Caco-2 (cell line): ENCODE data around the gene WWOX. TPM values are rescaled to one million over a fixed set of nuclear protein-coding genes. Genes with fewer than 3 reads are reported as not detected.

Source experiments
- BruUV-seq: library from RNA; stranded (reverse); fragments of 400-500 nt; replicated peaks from 2 replicates; lab custom pipeline; 2021; lab: Mats Ljungman, UMichigan
- CTCF ChIA-PET: fragments of 300-600 bp; sonication (Branson Sonifier 250); formaldehyde crosslinking; loops from one replicate; lab custom pipeline; 2022; ENCODE audit warnings: antibody characterized with exemption; lab: Charles Lee
- POLR2A ChIA-PET: fragments of 300-600 bp; sonication (Branson Sonifier 250); formaldehyde crosslinking; loops from one replicate; lab custom pipeline; 2022; ENCODE audit warnings: antibody characterized with exemption; lab: Charles Lee
- DNase-seq, 2 experiments: peaks; one replicate each; pipeline versions ENCODE4 v3.0.0 to v3.0.0-alpha.2; 2020 to 2022
- H3K27me3 ChIP-seq: replicated peaks from 2 replicates; pipeline ENCODE4 v1.6.0; 2011; ENCODE audit warnings: low read length; ENCODE audit not compliant: control insufficient read depth, insufficient read depth
- H3K36me3 ChIP-seq: 2 replicates; pipeline ENCODE4 v1.5.1; 2011; ENCODE audit warnings: low read length; ENCODE audit not compliant: control insufficient read depth, insufficient read depth
- H3K4me1 ChIP-seq: fragments of 250-450 bp; sonication (Bioruptor Pico); 2 replicates; pipeline ENCODE4 v1.5.1; 2020; ENCODE audit warnings: mild to moderate bottlenecking
- H3K4me3 ChIP-seq: 2 replicates; pipeline ENCODE4 v1.5.1; 2011; ENCODE audit warnings: low read depth, mild to moderate bottlenecking, control low read depth, low read length
- H3K9me3 ChIP-seq: fragments of 250-450 bp; sonication (Bioruptor Pico); 2 replicates; pipeline ENCODE4 v1.5.1; 2020; ENCODE audit warnings: mild to moderate bottlenecking, moderate library complexity
- H3K27ac Mint-ChIP-seq: one replicate; pipeline ENCODE4 v1.8.0; 2022; ENCODE audit warnings: mixed read lengths; ENCODE audit not compliant: unreplicated experiment
- H3K27me3 Mint-ChIP-seq: one replicate; pipeline ENCODE4 v1.8.0; 2022; ENCODE audit warnings: mixed read lengths; ENCODE audit not compliant: insufficient read depth, unreplicated experiment
- H3K36me3 Mint-ChIP-seq: one replicate; pipeline ENCODE4 v1.8.0; 2022; ENCODE audit warnings: mild to moderate bottlenecking, mixed read lengths; ENCODE audit not compliant: insufficient read depth, unreplicated experiment
- H3K4me1 Mint-ChIP-seq: one replicate; pipeline ENCODE4 v1.8.0; 2022; ENCODE audit warnings: low read depth, mixed read lengths; ENCODE audit not compliant: unreplicated experiment
- H3K4me3 Mint-ChIP-seq: one replicate; pipeline ENCODE4 v1.8.0; 2022; ENCODE audit warnings: mild to moderate bottlenecking, moderate library complexity, mixed read lengths; ENCODE audit not compliant: unreplicated experiment
- H3K9me3 Mint-ChIP-seq: one replicate; pipeline ENCODE4 v1.8.0; 2022; ENCODE audit warnings: mixed read lengths; ENCODE audit not compliant: unreplicated experiment
- CTCF ChIP-seq, 2 experiments: fragments of 200-600 bp in 1 of 2; IDR thresholded peaks; 1 replicate in 1 of 2; 2 replicates in 1 of 2; pipeline versions ENCODE4 v1.5.1 to v1.8.0; 2011 to 2022; ENCODE audit warnings: antibody characterized with exemption in 1 of 2, control low read depth in 1 of 2, inconsistent platforms in 1 of 2, low read depth in 1 of 2, low read length in 1 of 2, mild to moderate bottlenecking in 1 of 2, moderate library complexity in 1 of 2; ENCODE audit not compliant: insufficient read depth in 1 of 2, severe bottlenecking in 1 of 2, unreplicated experiment in 1 of 2
- intact Hi-C: fragments of 100-400 bp; cut with micrococcal nuclease; formaldehyde crosslinking; loops from one replicate; pipeline ENCODE4 v1.10.0; 2022; ENCODE audit not compliant: unreplicated experiment
- total RNA-seq: library from RNA; stranded (reverse); gene quantifications from 2 replicates; pipeline ENCODE4 v1.2.3, GENCODE V29; 2022

The WWOX gene
- total RNA-seq, 1 experiment from 2014 or later: 45.0 TPM

- Mint-ChIP-seq H3K4me1 (no peaks in the 10 kb centered on the region), H3K4me3 (no peak overlapping the region), H3K9me3 (no peaks in the 10 kb centered on the region), H3K27ac (no peak overlapping the region), H3K27me3 (peaks cover 3% of the 10 kb centered on the region), H3K36me3 (no peaks in the 10 kb centered on the region)
- no TSS peak for BruUV-seq
- intact Hi-C loops: no loop called here
- ChIA-PET CTCF (no interaction called here), POLR2A (no interaction called here)
- Histone ChIP-seq H3K36me3 (no peaks in the 10 kb centered on the region), H3K9me3 (no peaks in the 10 kb centered on the region), H3K4me1 (no peaks in the 10 kb centered on the region), H3K4me3 (no peak overlapping the region), H3K27me3 (no peaks in the 10 kb centered on the region)
- no peak for DNase-seq
- no peak for TF ChIP-seq CTCF (IDR thresholded peaks at IDR 0.05; ENCODE audit: insufficient read depth in 1 of 2, low read depth in 1 of 2, low read length in 1 of 2, severe bottlenecking in 1 of 2, unreplicated experiment in 1 of 2)
Observed at GRCh38 chr16:78894886-78895285, 795.4 kb downstream of the WWOX start.

GRCh38 chr16:78895681-78896080, 796.2 kb downstream of the WWOX start:
- H3K4me3 Mint-ChIP-seq: no peak overlapping the region

GRCh38 chr16:78896280-78896679, 796.8 kb downstream of the WWOX start:
- POLR2A ChIA-PET: no interaction called here
- intact Hi-C loops: no loop called here
- Histone ChIP-seq H3K4me3 (no peak overlapping the region), H3K36me3 (no peaks in the 10 kb centered on the region), H3K4me1 (no peaks in the 10 kb centered on the region), H3K9me3 (no peaks in the 10 kb centered on the region), H3K27me3 (no peaks in the 10 kb centered on the region)
- no TSS peak for BruUV-seq
- Mint-ChIP-seq H3K27ac (no peak overlapping the region), H3K9me3 (no peaks in the 10 kb centered on the region), H3K36me3 (no peaks in the 10 kb centered on the region), H3K4me3 (no peak overlapping the region), H3K4me1 (no peaks in the 10 kb centered on the region), H3K27me3 (peaks cover 3% of the 10 kb centered on the region)
- no peak for DNase-seq
- CTCF ChIA-PET: no interaction called here
- TF ChIP-seq CTCF (IDR thresholded peaks at IDR 0.05; ENCODE audit: insufficient read depth in 1 of 2, low read depth in 1 of 2, low read length in 1 of 2, severe bottlenecking in 1 of 2, unreplicated experiment in 1 of 2): no peak

More at GRCh38 chr16:78895681-78896080, 796.2 kb downstream of the WWOX start:
- H3K27ac Mint-ChIP-seq: no peak overlapping the region
- H3K4me1 Mint-ChIP-seq: no peaks in the 10 kb centered on the region
- peaks cover 3% of the 10 kb centered on the region for H3K27me3 Mint-ChIP-seq
- no peaks in the 10 kb centered on the region for H3K9me3 Mint-ChIP-seq
- POLR2A ChIA-PET: no interaction called here
- Histone ChIP-seq H3K4me3 (no peak overlapping the region), H3K36me3 (no peaks in the 10 kb centered on the region), H3K27me3 (no peaks in the 10 kb centered on the region), H3K9me3 (no peaks in the 10 kb centered on the region), H3K4me1 (no peaks in the 10 kb centered on the region)
- no peak for DNase-seq
- CTCF ChIA-PET: no interaction called here
- intact Hi-C loops: no loop called here
- H3K36me3 Mint-ChIP-seq: no peaks in the 10 kb centered on the region
- no peak for TF ChIP-seq CTCF (IDR thresholded peaks at IDR 0.05; ENCODE audit: insufficient read depth in 1 of 2, low read depth in 1 of 2, low read length in 1 of 2, severe bottlenecking in 1 of 2, unreplicated experiment in 1 of 2)
- BruUV-seq: no TSS peak
